Islet precursor cell (in vitro differentiated cells): ENCODE measurements around the gene RBPJ.
"Not testable (repeated sequence)": the region's sequence is repeated elsewhere in the genome, so short reads cannot be mapped to it uniquely, and the experiment has no call there.

ENCODE experiments used
- DNase-seq: peaks from one replicate; pipeline ENCODE4 v3.0.0-alpha.2; 2018

The RBPJ gene

DNA sequence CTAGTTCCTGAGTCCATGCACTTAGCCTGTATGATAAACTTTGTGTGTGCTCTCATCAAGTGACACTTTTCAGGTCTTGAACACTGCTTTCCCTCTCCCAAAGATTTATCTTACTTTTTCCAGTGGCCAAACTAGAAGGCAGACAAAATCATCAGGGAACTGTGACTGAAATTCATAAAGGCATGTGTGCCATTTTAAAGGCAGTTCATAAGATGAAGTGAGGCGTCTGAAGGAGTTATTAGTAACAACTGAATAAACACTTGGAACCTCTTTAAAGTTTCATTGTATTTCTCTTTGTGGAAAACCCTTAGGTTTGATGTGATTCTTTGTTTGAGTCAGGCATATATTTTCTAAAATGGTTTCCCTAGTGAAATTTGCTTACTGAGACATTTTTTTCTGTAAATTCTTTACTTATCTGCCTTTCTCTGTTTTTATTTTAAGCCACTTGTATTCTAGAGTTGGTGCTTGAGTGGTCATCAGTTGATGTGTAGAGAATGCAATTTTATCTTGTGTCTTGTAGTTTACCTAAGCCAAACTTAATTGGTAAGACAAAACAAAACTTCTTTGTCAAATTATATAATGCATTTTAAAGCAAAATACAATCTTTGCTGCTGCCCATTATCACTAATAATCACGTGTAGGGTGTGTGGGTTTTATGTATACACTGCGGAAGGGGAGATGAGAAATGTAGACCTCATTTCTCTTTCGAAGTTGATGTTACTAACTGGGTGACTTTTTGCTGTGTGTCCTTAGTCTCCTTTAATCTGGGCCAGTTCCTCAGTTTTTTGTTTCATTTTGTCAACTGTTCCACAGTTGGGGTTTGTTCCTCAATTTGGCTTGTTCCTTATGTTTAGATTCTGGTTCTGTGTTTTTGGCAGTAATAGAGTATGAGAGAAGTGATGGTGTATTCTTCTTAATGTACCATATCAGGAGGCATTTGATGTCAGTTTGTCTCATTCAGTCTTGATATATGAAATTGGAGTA lies 56.8 kb downstream of the RBPJ start:
- DNase-seq, result no peak

DNA sequence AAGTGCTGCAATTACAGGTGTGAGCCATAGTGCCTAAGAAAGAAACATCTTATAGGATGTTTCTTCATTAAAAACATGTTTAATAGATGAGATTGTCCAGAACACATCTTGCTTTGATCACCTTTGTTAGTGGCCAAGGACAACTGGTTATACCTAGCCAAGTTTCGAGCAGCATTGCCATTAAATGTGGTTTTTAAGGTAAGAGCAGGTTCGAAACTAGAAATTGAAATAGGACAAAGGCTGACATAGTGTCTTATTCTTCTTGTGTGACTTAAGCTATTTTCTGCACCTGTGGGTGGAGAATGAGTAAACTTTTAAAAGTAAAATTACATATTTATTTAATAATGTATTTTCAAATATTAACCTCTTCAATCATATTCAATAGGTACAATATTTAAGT lies 59.0 kb downstream of the RBPJ start:
- DNase-seq, result no peak

DNA sequence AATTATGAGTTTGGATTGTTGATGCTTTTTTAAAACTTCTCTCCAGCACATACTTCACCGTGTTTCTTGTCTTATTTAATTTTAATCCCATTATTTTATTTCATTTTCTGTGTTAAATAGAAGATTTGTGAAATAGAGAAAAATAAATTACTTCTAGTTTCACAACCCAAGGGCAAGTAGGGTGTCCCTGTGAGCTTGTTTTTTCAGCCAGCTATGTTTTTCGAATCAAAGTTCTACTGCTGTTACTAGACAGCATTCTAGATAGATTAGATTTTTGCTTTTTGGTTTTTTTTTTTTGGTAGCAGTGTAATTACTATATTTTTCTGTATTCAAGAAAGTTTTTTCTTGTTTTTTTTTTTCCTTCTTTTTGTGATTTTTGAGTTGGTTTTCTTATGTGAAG lies 59.9 kb downstream of the RBPJ start:
- no peak for DNase-seq

DNA sequence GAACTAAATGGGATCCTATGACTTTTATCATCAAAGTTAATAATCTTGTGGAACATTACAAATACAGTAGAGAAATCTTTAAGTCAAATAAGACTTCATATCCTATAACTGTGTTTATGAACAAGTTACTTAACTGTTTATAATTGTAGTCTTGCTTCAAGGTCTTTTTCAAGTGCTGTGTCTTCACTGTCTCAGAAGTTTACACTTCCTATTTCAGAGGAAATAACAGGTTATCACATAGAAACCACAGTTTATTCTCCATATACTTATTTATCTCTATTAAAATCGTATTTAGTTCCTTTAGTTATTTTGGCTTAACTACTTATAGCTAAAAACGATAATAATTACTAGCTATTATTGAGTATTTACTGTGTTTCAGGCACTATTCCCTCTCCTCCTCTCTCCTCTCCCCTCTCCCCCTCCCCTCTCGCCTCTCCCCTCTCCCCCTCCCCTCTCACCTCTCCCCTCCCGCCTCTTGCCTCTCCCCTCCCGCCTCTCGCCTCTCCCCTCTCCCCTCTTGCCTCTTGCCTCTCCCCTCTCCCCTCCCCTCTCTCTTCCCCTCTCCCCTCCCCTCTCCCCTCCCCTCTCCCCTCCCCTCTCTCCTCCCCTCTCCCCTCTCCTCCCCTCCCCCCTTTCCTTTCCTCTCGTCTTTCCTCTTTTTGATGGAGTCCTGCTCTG lies 63.7 kb downstream of the RBPJ start:
- DNase-seq, result no peak

DNA sequence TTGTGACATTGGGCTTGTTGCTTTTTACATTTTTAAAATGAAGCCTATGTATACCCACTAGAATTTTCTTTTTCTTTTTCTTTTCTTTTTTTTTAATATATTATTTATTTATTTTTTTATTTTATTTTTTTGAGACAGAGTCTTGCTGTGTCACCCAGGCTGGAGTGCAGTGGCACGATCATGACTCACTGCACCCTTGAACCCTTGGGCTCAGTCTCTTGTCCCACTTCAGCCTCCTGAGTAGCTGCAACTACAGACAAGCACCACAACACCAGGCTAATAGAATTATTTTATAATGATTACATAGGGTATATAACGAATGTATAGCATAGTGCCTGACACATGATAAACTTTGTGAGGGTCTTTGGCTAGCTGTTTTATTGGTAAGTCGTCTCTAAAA lies 64.9 kb downstream of the RBPJ start:
- DNase-seq, result no peak

DNA sequence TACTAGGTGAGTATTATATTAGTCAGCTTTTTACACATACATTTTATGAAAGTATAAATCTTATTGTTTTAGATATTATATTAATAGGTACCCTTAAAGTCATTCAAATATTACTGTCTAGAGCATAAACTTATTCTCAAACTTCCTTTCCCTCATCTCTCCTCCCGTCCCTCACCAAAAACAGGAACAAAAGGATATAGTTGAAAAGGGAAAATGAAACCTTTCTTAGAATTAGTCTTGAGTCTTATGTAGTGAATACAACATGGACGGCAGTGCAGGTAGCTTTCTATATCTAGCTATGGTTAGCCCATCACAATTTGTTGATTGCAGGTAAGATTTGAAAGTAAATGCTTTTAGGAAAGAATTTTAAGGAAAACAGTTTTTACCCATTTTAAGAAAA lies 65.6 kb downstream of the RBPJ start:
- DNase-seq, result no peak

DNA sequence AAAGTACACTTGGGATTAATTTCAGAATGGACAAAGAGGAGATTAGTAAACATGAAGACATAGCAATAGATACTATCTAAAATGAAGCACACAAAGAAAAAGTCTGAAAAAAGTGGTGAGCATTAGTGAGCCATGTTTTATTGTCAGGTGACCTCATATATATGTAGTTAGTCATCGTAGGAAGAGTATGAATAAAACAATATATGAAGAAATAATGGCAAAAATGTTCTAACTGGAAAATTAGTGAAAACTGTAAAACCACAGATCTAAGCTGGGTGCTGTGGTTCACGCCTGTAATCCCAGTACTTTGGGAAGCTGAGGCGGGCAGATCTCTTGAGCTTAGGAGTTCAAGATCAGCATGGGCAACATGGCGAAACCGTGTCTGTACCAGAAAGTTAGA lies 67.9 kb downstream of the RBPJ start:
- no peak for DNase-seq

DNA sequence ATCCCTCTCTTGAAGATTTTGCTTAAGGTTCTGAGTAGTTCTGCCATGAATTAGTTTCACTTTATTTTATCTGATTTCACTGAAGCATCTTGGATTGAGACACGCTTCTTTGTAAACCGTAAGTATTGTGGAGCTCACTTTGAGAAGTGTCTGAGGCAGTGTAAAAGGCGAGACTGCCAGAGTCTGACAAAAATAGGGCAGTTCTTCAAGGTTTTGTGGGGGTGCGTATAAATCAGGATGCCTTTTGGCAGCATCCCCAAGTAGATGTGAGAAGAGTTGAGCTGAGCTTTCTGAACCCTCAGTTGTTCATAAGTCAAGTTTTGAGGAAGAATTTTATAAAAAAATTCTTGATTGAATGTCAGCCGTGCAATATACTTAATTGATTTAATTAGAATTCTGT lies 76.3 kb downstream of the RBPJ start:
- DNase-seq, result no peak

DNA sequence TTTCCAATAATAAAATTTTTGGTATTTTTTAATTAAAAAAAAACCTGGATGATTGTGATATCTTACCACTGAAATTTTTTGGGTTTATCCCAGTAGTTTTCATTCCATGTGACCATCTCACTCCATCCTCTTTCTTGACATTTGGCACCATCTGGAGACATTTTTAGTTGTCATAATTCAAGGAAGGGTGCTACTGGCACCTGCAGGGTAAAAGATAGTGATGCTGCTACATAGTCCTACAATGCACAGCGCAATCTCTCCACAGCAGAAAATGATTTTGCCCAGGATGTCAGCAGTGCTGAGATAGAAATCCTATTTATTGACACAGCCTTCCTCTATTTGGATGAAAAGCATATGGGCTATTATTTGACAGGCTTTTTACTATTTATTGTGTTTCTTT lies 79.3 kb downstream of the RBPJ start:
- no peak for DNase-seq

DNA sequence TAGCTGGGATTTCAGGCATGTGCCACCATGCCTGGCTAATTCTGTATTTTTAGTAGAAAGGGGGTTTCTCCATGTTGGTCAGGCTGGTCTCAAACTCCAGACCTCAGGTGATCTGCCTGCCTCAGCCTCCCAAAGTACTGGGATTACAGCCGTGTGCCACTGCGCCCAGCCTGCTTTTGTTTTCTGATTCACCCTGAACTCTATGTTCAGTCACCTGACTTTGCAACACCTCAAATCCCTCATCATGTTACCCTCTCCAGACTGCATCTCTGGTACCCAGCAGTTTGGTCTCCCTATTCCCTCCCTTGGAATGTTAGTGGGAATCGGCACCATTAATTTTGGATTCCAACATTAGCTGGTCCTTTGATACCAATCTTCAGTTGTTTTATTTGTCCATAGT lies 81.2 kb downstream of the RBPJ start:
- not testable (repeated sequence) for DNase-seq

DNA sequence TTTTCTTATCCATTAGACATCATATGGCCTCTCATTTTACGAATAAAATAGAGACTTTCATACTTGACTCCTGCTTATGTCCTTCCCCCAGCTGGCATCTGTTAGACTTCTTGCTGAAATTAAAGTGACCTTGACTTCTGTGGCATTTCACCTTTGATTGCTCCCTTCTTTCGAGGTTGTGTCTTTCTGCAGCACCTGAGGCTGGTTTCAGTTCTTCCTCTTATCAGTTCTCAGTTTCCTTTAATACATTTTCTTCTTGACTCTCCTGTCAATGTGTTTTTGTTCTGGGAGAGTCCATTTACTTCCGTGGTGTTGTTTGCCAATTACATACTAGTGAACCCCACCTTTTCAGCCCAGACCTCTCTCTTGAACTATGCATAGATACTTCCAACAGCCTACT lies 81.6 kb downstream of the RBPJ start:
- DNase-seq, result no peak

DNA sequence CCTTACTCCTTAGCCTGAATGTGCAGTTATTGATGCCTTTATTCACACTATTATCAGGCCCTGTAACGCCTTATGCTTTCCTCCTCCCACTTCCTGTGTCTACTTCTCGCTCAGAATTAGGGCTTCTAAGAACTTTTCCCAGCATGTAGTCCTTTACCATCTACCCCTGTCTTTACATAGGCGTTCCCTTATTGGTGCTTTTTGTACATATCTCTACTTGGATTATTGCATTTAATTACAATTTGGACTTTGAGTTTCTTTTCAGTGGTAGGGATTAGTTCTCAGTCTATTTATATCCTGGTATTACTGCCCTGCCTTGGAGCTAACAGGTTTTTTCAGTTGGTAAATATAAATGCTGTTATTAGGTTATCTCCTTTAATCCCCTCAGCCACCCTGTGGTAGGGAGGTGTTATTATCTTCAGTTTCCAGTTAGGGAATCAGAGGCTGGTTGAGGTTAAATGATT lies 84.0 kb downstream of the RBPJ start:
- no peak for DNase-seq

DNA sequence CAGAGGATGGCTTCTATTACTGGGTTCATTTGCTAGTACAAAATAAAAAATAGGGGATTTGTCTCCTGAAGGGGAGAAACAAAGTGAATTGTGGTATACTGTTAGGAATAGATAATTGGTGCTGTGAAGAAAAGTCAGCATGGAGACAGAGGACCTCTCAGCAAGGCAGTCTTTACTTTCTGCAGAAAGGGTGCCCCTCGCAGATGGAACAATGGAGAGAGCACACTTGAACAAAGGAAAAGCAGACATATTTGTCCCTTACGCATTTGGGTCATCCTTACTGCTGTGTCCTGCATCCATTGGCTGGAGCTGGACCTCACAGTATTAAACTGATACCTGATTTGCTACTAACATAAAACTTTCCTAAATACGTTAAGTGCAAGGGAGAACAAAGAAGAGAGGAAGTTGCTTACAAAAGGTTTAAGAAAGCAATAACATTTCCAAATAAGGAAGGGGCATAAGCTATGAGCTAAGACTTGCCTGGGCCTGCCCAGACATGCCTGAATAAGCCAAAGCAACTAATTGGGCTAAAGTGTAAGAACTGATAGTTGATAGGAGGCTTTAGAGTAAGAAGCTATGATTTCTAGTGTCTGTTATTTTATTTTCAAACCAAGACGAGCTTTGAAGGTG lies 85.6 kb downstream of the RBPJ start:
- DNase-seq, result no peak

DNA sequence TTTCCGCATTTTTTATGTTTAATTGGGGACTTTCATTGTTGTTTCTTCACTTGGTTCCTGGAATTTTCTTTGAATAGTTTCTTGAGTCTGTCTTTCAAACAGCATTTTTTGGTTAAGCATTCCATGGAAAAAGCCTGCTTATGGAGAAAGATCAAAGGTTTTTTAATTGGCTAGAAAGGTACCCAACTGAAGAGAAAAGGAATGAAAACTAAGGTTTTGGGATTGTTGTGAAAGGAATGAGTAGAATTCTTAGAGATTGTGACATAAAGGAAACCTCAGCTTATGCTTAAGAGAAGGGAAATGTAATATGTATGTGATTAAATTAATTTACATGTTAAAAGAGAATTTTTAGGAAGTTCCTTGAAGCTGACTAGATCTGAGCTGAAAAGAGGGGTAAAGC lies 86.7 kb downstream of the RBPJ start:
- DNase-seq, result no peak

DNA sequence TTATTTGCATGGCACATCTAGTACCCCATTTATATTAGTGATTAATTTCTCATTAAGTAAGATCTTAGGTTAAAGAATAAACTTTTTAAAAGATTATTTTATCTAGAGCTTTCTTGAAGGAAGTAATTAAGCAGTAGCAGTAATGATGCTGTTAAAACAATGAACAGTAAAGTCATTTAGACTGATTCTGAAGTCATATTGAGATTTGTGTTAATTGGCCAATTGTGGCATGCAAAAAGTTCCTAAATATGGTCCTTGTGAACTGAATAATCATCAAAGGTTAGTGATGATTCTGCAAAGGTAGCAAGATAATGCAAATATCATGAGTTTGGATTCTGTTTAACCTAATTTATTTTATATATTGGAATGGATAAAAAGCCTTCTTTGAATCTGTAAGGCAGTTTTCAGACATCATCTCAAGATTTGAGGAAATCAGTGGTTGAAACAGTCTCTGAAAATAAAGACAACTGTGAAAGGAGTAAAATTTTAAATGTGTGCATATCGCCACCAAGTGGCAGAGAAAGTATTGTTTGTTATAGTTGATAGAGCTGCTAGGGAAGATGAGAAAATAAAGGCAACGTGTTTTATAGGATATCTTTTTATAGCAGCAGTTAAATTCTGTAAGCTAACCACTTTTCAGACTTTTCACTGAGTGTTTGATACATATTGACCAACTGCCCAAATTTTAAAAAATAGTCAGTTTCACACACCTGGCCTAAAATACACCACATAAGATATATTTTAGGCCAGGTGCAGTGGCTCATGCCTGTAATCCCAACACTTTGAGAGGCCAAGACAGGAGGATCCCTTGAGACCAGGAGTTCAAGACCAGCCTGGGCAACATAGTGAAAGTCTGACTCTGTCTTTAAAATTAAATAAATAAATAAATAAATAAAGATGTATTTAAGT lies 89.8 kb downstream of the RBPJ start:
- no peak for DNase-seq

DNA sequence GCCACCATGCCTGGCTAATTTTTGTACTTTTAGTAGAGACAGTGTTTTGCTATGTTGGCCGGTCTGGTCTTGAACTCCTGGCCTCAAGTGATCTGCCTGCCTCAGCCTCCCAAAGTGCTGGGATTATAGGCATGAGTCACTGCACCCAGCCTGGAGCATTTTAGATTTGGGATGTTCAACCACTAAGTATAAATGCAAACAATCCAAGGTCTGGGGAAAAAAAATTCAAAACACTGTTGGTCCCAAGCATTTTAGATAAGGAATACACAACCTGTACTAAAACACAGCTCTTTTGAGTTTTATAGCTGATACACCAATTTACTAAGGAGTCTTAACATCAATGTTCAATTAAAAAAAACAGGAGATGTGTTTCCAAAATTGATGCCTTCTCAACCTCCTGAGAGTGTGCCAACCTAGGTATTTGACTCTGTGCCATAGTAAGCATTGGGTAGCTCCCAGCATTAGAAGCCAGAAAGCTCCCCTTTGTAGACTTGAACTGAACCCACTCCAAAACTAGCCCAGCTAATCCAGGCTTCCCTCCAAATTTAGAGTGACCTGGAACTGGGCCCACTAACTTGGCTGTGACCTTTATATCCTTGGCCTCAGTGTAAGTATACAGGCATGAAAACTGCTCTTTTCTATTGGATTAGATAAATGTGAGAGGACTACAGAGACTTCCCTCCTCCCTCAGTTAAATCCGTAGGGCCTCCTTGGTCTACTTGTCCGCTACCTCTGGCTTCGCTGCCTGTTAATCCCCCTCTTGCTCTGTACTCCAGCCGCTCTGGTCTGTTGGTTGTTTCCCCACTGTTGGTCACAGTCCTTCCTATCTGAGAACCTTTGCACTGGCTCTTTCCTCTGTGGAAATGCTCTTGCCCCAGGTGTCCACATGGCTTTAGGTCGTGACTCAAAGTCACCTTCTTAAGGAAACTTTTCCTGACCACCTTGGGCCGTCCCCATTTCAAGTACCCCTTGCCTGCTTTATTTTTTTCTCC lies 91.9 kb downstream of the RBPJ start:
- DNase-seq, result no peak

DNA sequence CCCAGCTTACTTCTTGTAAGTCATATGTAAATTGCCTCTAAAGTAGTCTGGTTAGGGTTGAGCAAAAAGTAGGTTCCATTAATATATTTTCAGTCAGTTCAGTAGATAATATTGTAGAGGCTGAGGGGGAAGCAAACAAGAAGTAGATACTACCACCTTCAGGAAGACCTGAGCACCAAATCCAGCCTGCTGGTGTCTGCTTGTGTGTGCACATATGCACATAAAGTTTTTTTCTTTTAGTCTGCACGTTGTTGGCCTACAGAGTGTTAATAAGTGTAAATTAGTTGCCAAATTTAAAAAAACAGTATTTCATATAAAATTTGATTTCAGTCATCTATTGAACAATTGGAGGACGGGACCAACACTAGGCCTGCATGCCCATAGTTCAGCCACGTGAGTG lies 92.8 kb downstream of the RBPJ start:
- DNase-seq, result no peak

DNA sequence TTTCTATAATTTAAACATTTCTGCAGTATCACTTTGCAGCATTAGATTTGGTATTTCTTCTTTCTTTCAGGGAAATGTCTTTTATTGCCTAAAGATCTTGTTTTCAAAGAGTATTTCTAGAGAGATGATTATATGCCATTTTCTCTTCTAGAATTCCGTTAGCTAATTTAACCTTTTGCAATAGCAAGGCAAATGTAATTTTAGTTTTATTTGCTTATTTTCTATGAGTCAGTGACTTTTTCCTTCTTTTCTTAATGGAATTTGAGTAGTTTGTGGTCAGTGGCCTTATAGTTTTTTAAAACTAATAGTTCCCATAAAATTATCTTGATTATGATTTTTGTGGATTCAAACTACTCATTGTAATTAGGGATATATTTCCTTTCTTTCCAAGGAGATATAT lies 97.3 kb downstream of the RBPJ start:
- no peak for DNase-seq

DNA sequence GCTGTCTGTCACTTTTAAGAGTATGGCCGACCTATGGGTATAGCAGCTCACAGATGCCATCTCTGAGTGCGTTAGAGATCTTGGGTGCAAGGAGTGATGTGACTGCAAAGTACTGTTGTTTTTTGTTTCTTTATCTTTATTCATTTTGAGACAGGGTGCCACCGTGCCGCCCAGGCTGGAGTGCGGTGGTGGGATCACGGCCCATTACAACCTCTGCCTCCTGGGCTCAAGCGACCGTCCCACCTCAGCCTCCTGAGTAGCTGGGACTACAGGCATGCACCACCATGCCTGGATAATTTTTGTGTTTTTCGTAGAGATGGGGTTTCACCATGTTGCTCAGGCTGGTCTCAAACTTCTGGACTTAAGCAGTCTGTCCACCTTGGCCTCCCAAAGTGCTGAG lies 98.0 kb downstream of the RBPJ start:
- no peak for DNase-seq

DNA sequence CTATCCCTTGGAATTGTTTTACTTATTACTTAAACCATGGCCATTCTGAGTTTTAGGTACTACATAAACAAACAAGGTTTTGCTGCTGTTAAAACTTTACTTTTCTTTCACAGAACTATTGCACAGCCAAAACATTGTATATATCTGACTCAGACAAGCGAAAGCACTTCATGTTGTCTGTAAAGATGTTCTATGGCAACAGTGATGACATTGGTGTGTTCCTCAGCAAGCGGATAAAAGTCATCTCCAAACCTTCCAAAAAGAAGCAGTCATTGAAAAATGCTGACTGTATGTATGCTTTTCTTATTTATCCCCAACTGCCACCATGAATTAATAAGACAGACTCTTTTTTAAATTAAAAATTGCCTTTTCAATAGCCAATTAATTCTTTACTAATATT lies 99.6 kb downstream of the RBPJ start:
- DNase-seq, result no peak

DNA sequence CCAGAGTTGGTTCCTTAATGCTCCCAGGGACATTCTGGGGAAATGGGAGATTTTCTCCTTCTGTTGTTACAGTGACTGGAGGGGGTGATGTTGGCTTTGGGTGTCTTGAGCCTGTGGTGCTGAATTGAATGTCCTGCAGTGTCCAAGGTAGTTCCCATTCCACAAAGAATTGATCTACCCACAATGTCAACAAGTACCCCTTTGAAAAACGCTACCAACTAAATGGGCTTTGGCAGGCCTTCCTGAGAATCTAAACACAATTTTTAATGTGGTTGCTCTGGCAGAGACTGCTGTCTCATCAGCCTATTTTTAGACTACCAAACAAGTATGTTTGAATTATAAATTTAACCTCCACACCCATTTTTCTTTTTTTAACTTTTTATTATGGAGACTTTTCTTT lies 100.1 kb downstream of the RBPJ start:
- no peak for DNase-seq
